Stomach (tissue), 4 donors: ENCODE results near the gene ELMO3.

Experiments
- EP300 ChIP-seq: sonication (generic); formaldehyde crosslinking; IDR thresholded peaks from one replicate; pipeline ENCODE4 v1.6.1; 2017; ENCODE audit warnings: antibody characterized with exemption
- POLR2A ChIP-seq, 4 donors: fragments of 450-650 bp; IDR thresholded peaks; one replicate each; pipeline ENCODE4 v1.6.1; 2016; ENCODE audit warnings: antibody characterized with exemption in 4 of 4, control low read depth in 2 of 4, mild to moderate bottlenecking in 1 of 4, moderate library complexity in 1 of 4
- POLR2AphosphoS5 ChIP-seq, 3 donors: sonication (generic); formaldehyde crosslinking; IDR thresholded peaks; one replicate each; pipeline ENCODE4 v1.6.1; 2016; ENCODE audit warnings: antibody characterized with exemption in 3 of 3
- TF ChIP-seq, protein P1 (sequence below), 7 experiments: fragments of 450-650 bp in 4 of 7; fragments of 200-600 bp in 3 of 7; sonication (generic) in 3 of 7; IDR thresholded peaks; one replicate each; pipeline ENCODE4 v1.5.1; 2016 to 2019; ENCODE audit warnings: antibody characterized with exemption in 7 of 7, control low read depth in 2 of 7, mild to moderate bottlenecking in 1 of 7

DNA sequence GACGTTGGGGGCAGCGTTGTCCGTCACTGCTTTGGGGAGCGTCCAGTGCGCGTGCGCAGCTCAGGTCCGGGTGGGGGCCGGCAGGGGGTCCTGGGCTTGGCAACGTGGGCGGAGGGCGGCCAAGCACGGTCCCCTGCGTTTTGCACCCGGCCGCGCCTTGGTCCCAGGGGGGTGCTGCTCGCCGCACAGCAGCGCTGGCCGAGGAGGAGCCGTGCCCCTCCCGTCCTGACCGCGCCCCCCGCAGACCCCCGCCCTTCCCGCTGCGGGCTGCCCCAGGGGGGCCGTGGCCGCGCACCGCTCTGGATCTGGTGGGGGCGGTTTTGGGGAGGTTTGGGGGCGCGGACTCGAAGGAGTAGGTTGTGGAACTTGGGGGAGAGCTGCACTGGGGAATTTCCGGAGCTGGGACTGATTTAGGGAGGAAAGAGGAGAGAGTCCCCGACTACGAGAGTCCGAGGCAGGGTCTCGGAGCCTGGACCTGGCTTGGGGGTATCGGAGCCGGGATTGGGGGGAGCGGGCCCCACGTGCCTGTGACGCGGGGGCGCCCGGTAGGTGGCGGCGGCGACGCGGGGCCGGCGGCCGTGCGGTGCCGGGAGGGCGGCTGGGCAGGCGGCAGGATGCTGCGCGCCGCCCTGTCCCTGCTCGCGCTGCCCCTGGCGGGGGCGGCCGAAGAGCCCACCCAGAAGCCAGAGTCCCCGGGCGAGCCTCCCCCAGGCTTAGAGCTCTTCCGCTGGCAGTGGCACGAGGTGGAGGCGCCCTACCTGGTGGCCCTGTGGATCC is 49.7 kb downstream of the ELMO3 start, which contains the start of gene SLC9A5:
- no peak for TF ChIP-seq POLR2AphosphoS5 (IDR thresholded peaks at IDR 0.05)
- TF ChIP-seq, protein P1, sequence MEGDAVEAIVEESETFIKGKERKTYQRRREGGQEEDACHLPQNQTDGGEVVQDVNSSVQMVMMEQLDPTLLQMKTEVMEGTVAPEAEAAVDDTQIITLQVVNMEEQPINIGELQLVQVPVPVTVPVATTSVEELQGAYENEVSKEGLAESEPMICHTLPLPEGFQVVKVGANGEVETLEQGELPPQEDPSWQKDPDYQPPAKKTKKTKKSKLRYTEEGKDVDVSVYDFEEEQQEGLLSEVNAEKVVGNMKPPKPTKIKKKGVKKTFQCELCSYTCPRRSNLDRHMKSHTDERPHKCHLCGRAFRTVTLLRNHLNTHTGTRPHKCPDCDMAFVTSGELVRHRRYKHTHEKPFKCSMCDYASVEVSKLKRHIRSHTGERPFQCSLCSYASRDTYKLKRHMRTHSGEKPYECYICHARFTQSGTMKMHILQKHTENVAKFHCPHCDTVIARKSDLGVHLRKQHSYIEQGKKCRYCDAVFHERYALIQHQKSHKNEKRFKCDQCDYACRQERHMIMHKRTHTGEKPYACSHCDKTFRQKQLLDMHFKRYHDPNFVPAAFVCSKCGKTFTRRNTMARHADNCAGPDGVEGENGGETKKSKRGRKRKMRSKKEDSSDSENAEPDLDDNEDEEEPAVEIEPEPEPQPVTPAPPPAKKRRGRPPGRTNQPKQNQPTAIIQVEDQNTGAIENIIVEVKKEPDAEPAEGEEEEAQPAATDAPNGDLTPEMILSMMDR (IDR thresholded peaks at IDR 0.05): peak in 1 of 7 experiments; percentile 24
- no peak for TF ChIP-seq POLR2A (IDR thresholded peaks at IDR 0.05)
- TF ChIP-seq EP300: no peak
